ENCODE measurements around the gene SH3RF3.

Gene SH3RF3

GRCh38 chr2:109266998-109267854 lies 138.2 kb downstream of the SH3RF3 start:
- H4K20me1 ChIP-seq: peaks cover under 1 to 100% (median 88%) of the 10 kb centered on the region in 11 experiments; a peak in 19 of 22 replicates
- peaks cover 68 to 98% (median 79%) of the 10 kb centered on the region in 10 experiments for H3K4me1 ChIP-seq
- no peaks in the 10 kb centered on the region for H3K27me3 ChIP-seq
- peak overlapping the region in 8 of 11 experiments; percentile 22 to 60 (median 50); a peak in 12 of 22 replicates for H3K27ac ChIP-seq
- no peak overlapping the region for H3K4me3 ChIP-seq
- peak overlapping the region in 3 of 11 experiments; percentile 10 to 40 (median 33); a peak in 5 of 22 replicates for H3K9ac ChIP-seq
- TF ChIP-seq Cebpa-rat (IDR thresholded peaks at IDR 0.05): no peak
- H3K9me3 ChIP-seq (replicated peaks in 1 of 11): no peaks in the 10 kb centered on the region
- H3K36me3 ChIP-seq: peaks cover 0 to 7% (median 0%) of the 10 kb centered on the region in 11 experiments; a peak in 4 of 22 replicates
- H3K4me2 ChIP-seq: peak overlapping the region; percentile 8 to 82 (median 69); a peak in 21 of 22 replicates

GRCh38 chr2:109268916-109269315 lies 139.9 kb downstream of the SH3RF3 start:
- H3K4me1 ChIP-seq: peaks cover 78 to 100% (median 92%) of the 10 kb centered on the region in 10 experiments
- H3K27ac ChIP-seq: peak overlapping the region in 5 of 11 experiments; percentile 39 to 51 (median 49); a peak in 8 of 22 replicates
- H3K9ac ChIP-seq: no peak overlapping the region
- peak overlapping the region; percentile 59 to 86 (median 76) for H3K4me2 ChIP-seq
- TF ChIP-seq Cebpa-rat (IDR thresholded peaks at IDR 0.05): no peak
- no peak overlapping the region for H3K4me3 ChIP-seq
- H3K9me3 ChIP-seq (replicated peaks in 1 of 11): no peaks in the 10 kb centered on the region
- no peaks in the 10 kb centered on the region for H3K27me3 ChIP-seq
- H3K36me3 ChIP-seq: peaks cover 0 to 13% (median 0%) of the 10 kb centered on the region in 11 experiments; a peak in 4 of 22 replicates
- H4K20me1 ChIP-seq: peaks cover 4 to 99% (median 85%) of the 10 kb centered on the region in 11 experiments; a peak in 19 of 22 replicates

GRCh38 chr2:109269706-109270504 lies 140.9 kb downstream of the SH3RF3 start:
- no peaks in the 10 kb centered on the region for H3K27me3 ChIP-seq
- H3K4me3 ChIP-seq: no peak overlapping the region
- peaks cover 4 to 89% (median 75%) of the 10 kb centered on the region in 11 experiments; a peak in 19 of 22 replicates for H4K20me1 ChIP-seq
- peak in 1 of 11 experiments; percentile 50; a peak in 1 of 22 replicates for TF ChIP-seq Cebpa-rat (IDR thresholded peaks at IDR 0.05)
- H3K36me3 ChIP-seq: peaks cover 0 to 13% (median 0%) of the 10 kb centered on the region in 11 experiments; a peak in 4 of 22 replicates
- peak overlapping the region in 8 of 11 experiments; percentile 1 to 43 (median 12); a peak in 9 of 22 replicates for H3K9ac ChIP-seq
- peak overlapping the region; percentile 59 to 86 (median 76) for H3K4me2 ChIP-seq
- no peaks in the 10 kb centered on the region for H3K9me3 ChIP-seq (replicated peaks in 1 of 11)
- H3K27ac ChIP-seq: peak overlapping the region in 9 of 11 experiments; percentile 1 to 55 (median 48); a peak in 16 of 22 replicates
- peaks cover 79 to 100% (median 92%) of the 10 kb centered on the region in 10 experiments for H3K4me1 ChIP-seq

GRCh38 chr2:109270505-109271312 lies 141.7 kb downstream of the SH3RF3 start:
- H3K4me2 ChIP-seq: peak overlapping the region; percentile 59 to 86 (median 76); a peak in 21 of 22 replicates
- peak overlapping the region in 3 of 11 experiments; percentile 3 to 43 (median 34); a peak in 4 of 22 replicates for H3K9ac ChIP-seq
- peaks cover 0 to 13% (median 0%) of the 10 kb centered on the region in 11 experiments; a peak in 4 of 22 replicates for H3K36me3 ChIP-seq
- peak overlapping the region in 8 of 11 experiments; percentile 39 to 55 (median 48); a peak in 12 of 22 replicates for H3K27ac ChIP-seq
- no peak overlapping the region for H3K4me3 ChIP-seq
- H3K9me3 ChIP-seq (replicated peaks in 1 of 11): no peaks in the 10 kb centered on the region
- peaks cover 4 to 87% (median 67%) of the 10 kb centered on the region in 11 experiments; a peak in 19 of 22 replicates for H4K20me1 ChIP-seq
- no peak for TF ChIP-seq Cebpa-rat (IDR thresholded peaks at IDR 0.05)
- H3K4me1 ChIP-seq: peaks cover 79 to 100% (median 92%) of the 10 kb centered on the region in 10 experiments
- H3K27me3 ChIP-seq: no peaks in the 10 kb centered on the region

GRCh38 chr2:109271920-109272319 lies 142.9 kb downstream of the SH3RF3 start:
- Histone ChIP-seq H3K9me3 (replicated peaks in 1 of 11) (no peaks in the 10 kb centered on the region), H3K27ac (peak overlapping the region in 6 of 11 experiments; percentile 23 to 89 (median 84); a peak in 4 of 22 replicates), H3K4me3 (no peak overlapping the region), H3K9ac (no peak overlapping the region), H4K20me1 (peaks cover 4 to 87% (median 58%) of the 10 kb centered on the region in 11 experiments; a peak in 19 of 22 replicates), H3K27me3 (no peaks in the 10 kb centered on the region), H3K4me2 (peak overlapping the region in 9 of 11 experiments; percentile 9 to 89 (median 80); a peak in 15 of 22 replicates), H3K4me1 (peaks cover 70 to 99% (median 90%) of the 10 kb centered on the region in 10 experiments), H3K36me3 (peaks cover 0 to 13% (median 0%) of the 10 kb centered on the region in 11 experiments; a peak in 4 of 22 replicates)
- no peak for TF ChIP-seq Cebpa-rat (IDR thresholded peaks at IDR 0.05)

GRCh38 chr2:109272461-109272860 lies 143.5 kb downstream of the SH3RF3 start:
- TF ChIP-seq Cebpa-rat (IDR thresholded peaks at IDR 0.05): no peak

More at GRCh38 chr2:109272461-109272860, 143.5 kb downstream of the SH3RF3 start:
- Histone ChIP-seq H3K4me2 (peak overlapping the region in 9 of 11 experiments; percentile 9 to 89 (median 80); a peak in 15 of 22 replicates), H3K9ac (peak overlapping the region in 2 of 11 experiments; percentile 2 to 28; a peak in 1 of 22 replicates), H3K27me3 (no peaks in the 10 kb centered on the region), H3K4me1 (peaks cover 64 to 99% (median 89%) of the 10 kb centered on the region in 10 experiments), H3K4me3 (no peak overlapping the region), H3K27ac (peak overlapping the region in 8 of 11 experiments; percentile 49 to 89 (median 84); a peak in 11 of 22 replicates), H3K9me3 (replicated peaks in 1 of 11) (no peaks in the 10 kb centered on the region), H4K20me1 (peaks cover 4 to 87% (median 53%) of the 10 kb centered on the region in 11 experiments; a peak in 19 of 22 replicates), H3K36me3 (peaks cover 0 to 13% (median 0%) of the 10 kb centered on the region in 11 experiments; a peak in 4 of 22 replicates)

All from BLaER1 treated with 17β-estradiol and CSF1 and Interleukin-3, amounts not matched to agents 10 nM and 100 nM (cell line).